Measurements from ENCODE around the gene KLF14.
"Not testable (repeated sequence)": the region's sequence is repeated elsewhere in the genome, so short reads cannot be mapped to it uniquely, and the experiment has no call there.

DNA sequence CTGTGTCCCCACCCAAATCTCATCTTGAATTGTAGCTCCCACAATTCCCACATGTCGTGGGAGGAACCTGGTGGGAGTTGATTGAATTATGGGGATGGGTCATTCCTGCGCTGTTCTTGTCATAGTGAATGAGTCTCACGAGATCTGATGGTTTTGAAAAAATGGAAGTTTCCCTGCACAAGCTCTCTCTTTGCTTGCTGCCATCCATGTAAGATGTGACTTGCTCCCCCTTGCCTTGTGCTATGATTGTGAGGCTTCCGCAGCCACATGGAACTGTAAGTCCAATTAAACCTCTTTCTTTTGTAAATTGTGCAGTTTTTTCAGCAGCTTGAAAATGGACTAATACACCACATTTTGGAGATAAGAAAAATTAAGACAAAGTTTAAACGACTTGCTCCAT lies 38.4 kb upstream of the KLF14 start:
- TF ChIP-seq CTCF (IDR thresholded peaks at IDR 0.05); EZH2 (IDR thresholded peaks at IDR 0.05; ENCODE audit: borderline replicate concordance, insufficient read depth, low read depth, low read length, poor library complexity, severe bottlenecking): not testable (repeated sequence)
